T follicular helper cell (primary cell): Measurements from ENCODE around the gene VAX1.
A peak's percentile ranks its signal among the peaks of the same experiment; 100 is the strongest.
"Not testable (repeated sequence)": the region's sequence is repeated elsewhere in the genome, so short reads cannot be mapped to it uniquely, and the experiment has no call there.

Experiments
- DNase-seq: peaks from one replicate; pipeline ENCODE4 v3.0.0-alpha.2; 2020; ENCODE audit warnings: low read depth
- total RNA-seq, 2 experiments: gene quantifications; one replicate each; lab custom pipeline; 2026; lab: John Stamatoyannopoulos, UW

Gene VAX1, protein sequence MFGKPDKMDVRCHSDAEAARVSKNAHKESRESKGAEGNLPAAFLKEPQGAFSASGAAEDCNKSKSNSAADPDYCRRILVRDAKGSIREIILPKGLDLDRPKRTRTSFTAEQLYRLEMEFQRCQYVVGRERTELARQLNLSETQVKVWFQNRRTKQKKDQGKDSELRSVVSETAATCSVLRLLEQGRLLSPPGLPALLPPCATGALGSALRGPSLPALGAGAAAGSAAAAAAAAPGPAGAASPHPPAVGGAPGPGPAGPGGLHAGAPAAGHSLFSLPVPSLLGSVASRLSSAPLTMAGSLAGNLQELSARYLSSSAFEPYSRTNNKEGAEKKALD
- 0 reads per million in 2 experiments for total RNA-seq

DNA sequence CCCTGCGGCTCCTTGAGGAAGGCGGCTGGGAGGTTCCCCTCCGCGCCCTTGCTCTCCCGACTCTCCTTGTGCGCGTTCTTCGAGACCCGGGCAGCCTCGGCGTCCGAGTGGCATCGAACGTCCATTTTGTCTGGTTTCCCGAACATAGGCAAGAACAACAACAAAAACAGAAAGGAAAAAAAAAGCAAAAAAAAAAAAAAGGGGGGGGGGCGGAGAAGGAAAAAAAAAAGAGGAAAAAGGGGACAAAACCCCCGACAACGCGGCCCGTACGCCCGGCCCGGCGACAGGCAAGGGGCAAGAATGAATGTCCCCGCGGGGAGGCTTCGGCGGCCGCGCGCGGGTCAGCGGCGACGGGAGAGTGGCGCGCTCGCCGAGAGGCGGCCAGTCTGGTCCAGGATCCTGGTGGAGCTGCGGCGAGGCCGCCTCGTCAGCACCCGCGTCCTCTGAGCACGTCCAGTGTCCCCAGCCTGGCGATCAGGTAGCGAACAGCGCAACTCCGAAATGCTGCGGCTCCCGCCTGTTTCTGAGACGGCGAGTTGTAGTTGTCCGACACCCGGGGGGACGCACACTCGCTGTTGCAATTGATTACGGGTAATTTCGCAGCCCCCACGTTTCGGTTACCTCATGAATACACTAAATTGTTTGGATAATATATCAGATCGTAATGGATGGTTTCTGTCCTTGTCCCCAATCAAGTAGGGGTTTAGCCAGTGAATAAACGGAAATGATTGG lies at the start of gene VAX1:
VAX1 (minus strand) TSS at position 360 of the 732 bp plus-strand sequence; CDS start at position 146, 214 bp downstream.
- no peak for DNase-seq

DNA sequence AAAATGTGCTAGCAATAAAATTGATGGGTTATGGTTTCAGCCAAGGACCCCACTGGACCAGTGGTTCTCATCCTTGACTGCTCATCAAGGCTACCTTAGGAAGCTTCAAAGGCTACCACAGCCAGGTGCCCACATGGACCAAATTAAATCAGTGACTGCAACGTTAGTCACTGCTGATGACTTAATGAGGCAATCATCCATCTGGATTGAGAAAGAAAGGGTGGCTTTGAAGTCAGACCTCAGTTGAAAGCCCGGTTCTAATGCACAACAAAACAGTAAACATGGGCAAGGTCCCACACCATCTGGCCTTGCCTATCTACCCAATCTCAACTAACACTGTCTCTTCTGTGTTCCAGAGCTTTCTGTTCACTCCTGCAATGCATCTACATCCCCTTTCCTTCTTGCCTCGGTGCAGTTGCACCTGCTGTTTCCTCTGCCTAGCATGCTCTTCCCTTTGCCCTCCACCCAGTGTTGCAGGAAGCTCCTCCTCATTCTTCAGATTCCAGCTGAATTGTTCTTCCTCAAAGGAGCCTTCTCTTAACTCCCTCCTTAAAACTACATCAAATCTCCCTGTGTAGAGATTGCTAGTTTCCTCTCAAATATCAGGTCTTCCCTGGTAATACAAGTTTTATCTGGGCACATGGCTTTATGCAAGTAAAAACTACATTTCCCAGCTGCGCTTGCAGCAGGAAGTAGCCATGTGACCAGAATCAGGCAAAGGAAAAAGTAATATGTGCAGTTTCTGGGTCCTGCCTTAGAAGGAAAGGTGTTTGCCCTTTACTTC lies 49.0 kb upstream of the VAX1 start:
- no peak for DNase-seq

GRCh38 chr10:117185817-117186216 lies 47.7 kb upstream of the VAX1 start:
- not testable (repeated sequence) for DNase-seq

DNA sequence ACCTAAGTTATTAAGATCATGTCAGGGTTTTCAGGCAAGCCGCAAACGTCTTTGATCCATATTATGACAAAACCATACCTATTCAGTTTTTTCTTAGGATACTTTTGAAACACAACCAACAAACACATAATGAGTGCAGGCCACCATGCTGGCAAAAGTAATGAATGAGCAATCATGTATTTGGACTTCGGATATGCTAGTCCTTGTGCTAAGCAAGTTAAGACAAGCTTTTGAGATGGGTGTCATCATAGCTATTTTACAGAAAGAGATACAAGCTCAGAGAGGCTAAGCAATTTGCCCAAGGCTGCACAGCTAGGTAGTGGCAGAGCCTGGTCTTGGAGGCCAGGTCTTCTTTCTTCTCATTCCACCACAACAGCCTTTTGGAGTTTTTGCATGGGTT lies 46.8 kb upstream of the VAX1 start:
- no peak for DNase-seq

- no peak for DNase-seq
Observed at GRCh38 chr10:117184296-117184695, 46.2 kb upstream of the VAX1 start.

DNA sequence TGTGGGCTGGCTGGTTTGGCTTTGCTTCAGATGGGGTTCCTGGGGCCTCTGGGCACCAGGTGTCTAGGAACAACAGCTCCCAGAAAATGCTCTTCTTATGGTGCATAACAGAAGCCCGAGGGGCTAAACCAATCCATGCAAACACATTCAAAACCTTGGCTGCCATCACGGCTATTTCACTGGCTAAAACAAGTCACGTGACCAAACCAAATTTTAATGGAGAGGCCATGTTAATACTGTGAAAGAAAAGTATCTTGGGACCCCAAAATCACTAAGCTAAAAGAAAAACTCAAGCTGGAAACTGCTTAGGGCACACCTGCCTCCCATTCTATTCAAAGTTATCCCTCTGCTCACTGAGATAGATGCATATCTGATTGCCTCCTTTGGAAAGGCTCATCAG lies 40.1 kb upstream of the VAX1 start:
- no peak for DNase-seq

DNA sequence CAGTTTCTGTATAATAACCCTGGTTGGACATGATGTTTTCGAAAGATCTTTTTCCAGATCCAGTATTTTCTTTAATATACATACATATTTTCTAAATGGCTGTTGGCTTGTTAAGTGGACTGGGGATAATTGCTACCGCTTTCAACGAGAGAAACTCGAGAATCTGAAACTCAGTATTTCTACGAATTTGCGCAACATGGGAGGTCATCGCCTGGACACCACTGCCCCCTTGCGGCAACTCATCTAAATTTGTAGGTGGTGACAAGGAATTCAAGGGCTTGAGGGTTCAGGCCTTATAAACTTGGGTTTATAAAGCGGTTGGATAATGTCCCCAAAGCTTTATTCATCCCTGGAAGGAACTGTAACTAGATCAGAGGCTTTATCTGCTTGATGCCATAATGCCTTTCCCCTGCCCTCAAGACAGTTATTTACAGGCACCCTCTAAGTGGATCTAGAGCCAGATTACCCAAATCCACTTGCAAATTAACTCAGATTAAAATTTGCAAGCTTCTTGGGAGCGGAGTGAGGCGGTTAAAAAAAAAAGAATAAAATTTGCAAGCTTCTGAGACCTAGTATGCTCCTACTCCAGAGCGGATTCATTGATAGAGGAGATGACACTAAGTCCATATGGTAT lies 37.9 kb upstream of the VAX1 start:
- peak; percentile 58 for DNase-seq

DNA sequence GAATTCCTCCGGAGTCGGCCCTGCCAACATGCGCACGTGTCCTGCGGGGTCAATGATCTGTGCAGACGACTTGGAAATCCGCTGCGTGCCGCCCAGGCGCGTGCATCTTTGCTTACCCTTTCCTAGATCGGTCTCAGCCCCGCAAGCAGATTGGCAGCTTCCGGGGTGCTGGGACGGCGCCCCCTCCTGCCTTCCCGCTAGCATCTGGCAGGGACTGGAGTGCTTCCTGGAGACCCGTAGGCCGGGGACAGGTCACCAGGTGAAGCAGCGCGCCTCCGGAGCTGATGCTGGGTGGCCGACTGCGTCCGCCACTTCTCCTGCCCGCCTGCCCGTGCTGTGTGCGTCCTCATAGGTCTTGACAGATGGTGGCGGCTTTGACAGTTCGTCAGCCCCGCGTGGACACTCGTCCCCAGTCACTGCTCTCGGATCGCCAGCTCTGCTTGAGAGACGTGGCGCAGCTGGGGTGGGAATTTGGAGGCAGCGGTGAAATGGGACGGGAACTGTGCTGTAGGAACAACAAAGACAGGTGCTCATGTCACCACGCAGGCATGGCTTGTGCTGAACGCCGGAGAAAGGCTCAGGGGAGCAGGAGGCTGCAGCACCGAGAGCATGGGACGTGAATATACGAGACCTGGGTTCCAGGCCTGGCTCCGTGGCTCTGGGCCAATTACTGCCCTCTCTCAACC lies 37.3 kb upstream of the VAX1 start:
- no peak for DNase-seq

GRCh38 chr10:117174439-117175214 lies 36.6 kb upstream of the VAX1 start:
- DNase-seq = peak; percentile 71

GRCh38 chr10:117170244-117170643 lies 32.2 kb upstream of the VAX1 start:
- DNase-seq = no peak

- no peak for DNase-seq
Observed at GRCh38 chr10:117169480-117169879, 31.4 kb upstream of the VAX1 start.

DNA sequence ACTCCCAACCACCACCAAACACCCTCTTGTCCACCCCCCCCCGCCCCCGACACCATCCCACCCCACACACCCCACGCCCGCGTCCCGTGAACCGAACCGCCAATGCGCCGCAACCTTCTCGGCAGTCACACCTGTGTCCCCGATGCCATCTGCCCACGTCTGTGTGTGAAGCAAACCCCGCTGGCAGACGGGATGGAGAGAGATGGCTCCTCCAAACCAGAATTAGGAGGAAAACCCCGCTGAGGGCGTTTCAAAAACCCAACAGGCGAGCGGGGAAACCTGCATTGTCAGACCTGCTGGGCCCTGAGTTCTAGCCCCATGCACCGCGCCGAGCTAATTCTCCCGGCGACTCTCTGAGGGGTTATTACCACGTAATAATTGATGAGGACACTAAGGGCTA lies 30.7 kb upstream of the VAX1 start:
- DNase-seq = no peak

DNA sequence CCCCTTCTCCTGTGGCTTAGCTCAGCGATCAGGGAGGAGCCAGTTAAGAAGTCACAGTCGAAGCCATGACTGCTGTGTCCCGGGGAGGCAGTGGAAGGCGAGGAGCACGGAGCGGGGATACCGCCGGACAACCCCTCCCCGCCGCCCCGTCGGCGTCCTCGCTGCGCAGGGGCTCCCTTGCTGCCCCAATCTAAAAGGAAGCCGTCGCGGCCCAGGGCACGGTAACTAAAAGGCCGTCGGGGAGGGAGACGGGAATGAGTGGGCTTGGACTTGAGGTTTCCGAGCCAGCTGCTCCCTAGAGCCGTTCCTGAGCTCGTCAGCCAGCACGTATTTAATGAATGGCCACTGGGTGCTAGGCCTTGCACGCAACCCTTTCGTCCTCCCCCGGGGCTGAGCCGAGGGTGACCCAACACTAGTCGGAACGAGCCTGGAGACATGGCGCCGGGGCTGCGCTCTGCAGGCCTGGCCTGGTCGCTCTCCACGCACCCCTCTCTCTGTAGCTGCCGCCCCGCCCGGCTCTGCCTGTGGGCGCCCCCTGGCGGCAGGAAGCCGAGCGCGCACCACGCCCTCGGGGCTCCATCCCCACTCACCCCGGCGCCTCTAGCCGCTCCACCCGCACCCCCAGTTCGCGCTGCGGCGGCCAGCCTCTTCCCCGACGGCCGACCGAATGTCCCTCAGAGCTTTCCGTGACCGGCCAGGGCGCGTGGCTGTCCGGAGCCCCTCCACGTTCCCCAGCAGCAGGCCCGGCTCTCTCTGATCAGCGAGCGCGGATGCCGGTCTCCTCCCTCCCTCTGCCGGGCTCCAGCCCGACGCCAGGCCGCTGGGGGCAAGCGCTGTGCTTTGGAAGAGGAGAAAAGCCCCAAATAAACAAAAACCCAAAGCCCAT lies 30.0 kb upstream of the VAX1 start:
- DNase-seq = peak; percentile 48

DNA sequence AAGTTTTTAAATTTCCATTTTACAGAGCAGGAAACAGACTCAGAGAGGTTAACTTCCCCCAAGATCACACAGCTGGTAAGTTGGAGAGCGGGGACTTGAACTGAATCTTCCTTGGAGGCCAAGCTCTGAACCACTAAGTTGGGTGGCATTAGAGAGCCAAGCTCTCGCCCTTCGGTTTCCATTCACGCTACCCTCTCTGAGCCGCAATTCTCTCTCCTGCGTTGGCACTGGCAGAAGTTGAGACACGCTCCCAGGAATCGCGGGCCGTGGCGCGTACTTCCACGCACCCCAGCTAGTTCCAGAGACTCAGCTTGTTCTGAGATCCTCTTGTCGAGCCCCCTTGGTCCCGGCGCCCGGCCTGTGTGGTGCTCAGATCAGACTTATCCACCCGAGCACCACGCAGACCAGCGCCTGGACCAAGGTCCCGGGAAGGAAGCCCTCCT lies 29.3 kb upstream of the VAX1 start:
- no peak for DNase-seq

GRCh38 chr10:117166418-117167345 lies 28.6 kb upstream of the VAX1 start:
- DNase-seq = no peak

DNA sequence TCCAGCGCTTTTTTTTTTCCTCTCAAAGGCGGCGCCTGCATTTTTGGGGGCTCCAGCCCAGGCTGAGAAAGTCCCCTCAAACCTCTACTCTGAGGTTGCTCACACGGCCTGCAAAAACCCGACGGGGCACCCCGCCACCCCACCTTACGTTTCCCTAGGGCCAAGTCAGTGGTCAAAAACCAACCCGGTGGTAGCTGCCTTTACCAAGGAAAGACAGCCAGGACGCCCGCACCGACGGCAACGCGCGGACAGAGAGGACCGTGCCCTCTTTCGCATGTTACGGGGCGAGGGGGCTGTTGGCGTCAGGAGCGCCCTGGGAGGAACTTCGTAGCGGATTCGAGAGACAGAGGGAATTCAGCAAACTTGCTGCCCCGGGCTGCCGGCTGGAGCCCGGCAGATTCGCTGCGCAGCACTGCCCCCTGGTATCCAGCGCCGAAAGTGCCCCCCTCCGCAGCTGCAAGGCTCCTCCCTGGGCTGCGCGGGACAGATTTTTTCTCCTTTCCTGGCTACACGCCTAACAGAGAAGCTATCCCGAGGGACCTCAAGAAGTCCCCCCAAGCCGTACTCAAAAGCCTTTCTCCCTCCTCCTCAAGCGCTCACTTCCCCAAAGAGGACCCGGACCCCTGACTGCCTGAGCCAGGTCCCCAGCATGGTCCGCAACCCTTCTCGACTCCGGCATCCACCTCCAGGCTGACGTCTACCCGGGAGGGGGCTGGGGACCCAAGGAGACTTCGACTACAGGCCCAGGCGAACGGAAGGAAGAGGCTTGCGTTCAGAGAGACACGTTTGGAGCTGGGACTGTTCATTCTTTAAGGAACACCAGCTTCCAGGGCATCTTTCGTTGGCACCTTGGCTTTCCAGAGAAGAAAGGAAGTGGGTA lies 27.7 kb upstream of the VAX1 start:
- DNase-seq = no peak
